Activated T-cell treated with anti-CD3 and anti-CD28 coated beads, Interleukin-2, amount 50 U/mL, for 72 hours (primary cell): Measurements from ENCODE around the gene ACAA2. TPM values are rescaled to one million over a fixed set of nuclear protein-coding genes. Genes with fewer than 3 reads are reported as not detected.
"Not testable (repeated sequence)": the region's sequence is repeated elsewhere in the genome, so short reads cannot be mapped to it uniquely, and the experiment has no call there.

Experiments
- ATAC-seq, 2 donors: fragments of 150-1000 bp; cut with Tn5 transposase; replicated peaks in 1 of 2; 2 replicates each; pipeline ENCODE4 v1.10.0; 2021; ENCODE audit warnings: moderate library complexity in 2 of 2, mild to moderate bottlenecking in 1 of 2
- DNase-seq, 2 donors: peaks; one replicate each; pipeline ENCODE4 v3.0.0; 2021 to 2022; ENCODE audit warnings: mixed read lengths in 1 of 2
- H3K27ac Mint-ChIP-seq: one replicate; pipeline ENCODE4 v1.8.0; 2022; ENCODE audit warnings: mild to moderate bottlenecking, moderate library complexity, mixed read lengths
- H3K27me3 Mint-ChIP-seq: one replicate; pipeline ENCODE4 v1.8.0; 2022; ENCODE audit warnings: low read depth, mixed read lengths
- H3K36me3 Mint-ChIP-seq, 2 donors: one replicate each; pipeline ENCODE4 v1.8.0; 2022; ENCODE audit warnings: mixed read lengths in 2 of 2, mild to moderate bottlenecking in 1 of 2; ENCODE audit not compliant: insufficient read depth in 2 of 2
- H3K4me1 Mint-ChIP-seq: one replicate; pipeline ENCODE4 v1.8.0; 2022; ENCODE audit warnings: low read depth, mixed read lengths
- H3K4me3 Mint-ChIP-seq, 2 donors: one replicate each; pipeline ENCODE4 v1.8.0; 2022; ENCODE audit warnings: mild to moderate bottlenecking in 2 of 2, mixed read lengths in 2 of 2, moderate library complexity in 2 of 2
- H3K9me3 Mint-ChIP-seq, 2 donors: one replicate each; pipeline ENCODE4 v1.8.0; 2022; ENCODE audit warnings: mixed read lengths in 2 of 2
- total RNA-seq, 2 donors: library from RNA; stranded (reverse); gene quantifications; one replicate each; pipeline ENCODE4 v1.2.3, GENCODE V29; 2022

ACAA2 gene
- total RNA-seq, 2 donors from 2014 or later: 79.0 to 84.1 TPM

GRCh38 chr18:49839012-49839411, 25.7 kb upstream of the ACAA2 start:
- Mint-ChIP-seq H3K4me3 (no peak overlapping the region), H3K4me1 (no peaks in the 10 kb centered on the region), H3K36me3 (no peaks in the 10 kb centered on the region), H3K27ac (no peak overlapping the region), H3K9me3 (no peaks in the 10 kb centered on the region), H3K27me3 (no peaks in the 10 kb centered on the region)
- ATAC-seq: no peak
- DNase-seq: no peak

GRCh38 chr18:49838381-49838780, 25.0 kb upstream of the ACAA2 start:
- Mint-ChIP-seq H3K27me3 (no peaks in the 10 kb centered on the region), H3K9me3 (no peaks in the 10 kb centered on the region), H3K36me3 (no peaks in the 10 kb centered on the region), H3K27ac (no peak overlapping the region), H3K4me1 (no peaks in the 10 kb centered on the region), H3K4me3 (no peak overlapping the region)
- ATAC-seq: no peak
- DNase-seq: no peak

- no peaks in the 10 kb centered on the region for H3K27me3 Mint-ChIP-seq
- no peaks in the 10 kb centered on the region for H3K36me3 Mint-ChIP-seq
- H3K9me3 Mint-ChIP-seq: no peaks in the 10 kb centered on the region
- no peak for ATAC-seq
- no peak for DNase-seq
- no peak overlapping the region for H3K4me3 Mint-ChIP-seq
- H3K4me1 Mint-ChIP-seq: no peaks in the 10 kb centered on the region
- no peak overlapping the region for H3K27ac Mint-ChIP-seq
These were observed 24.6 kb upstream of the ACAA2 start for GRCh38 chr18:49837889-49838288.

GRCh38 chr18:49837316-49837835, 24.0 kb upstream of the ACAA2 start:
- not testable (repeated sequence) for ATAC-seq, H3K36me3 Mint-ChIP-seq, H3K9me3 Mint-ChIP-seq, H3K4me3 Mint-ChIP-seq, H3K4me1 Mint-ChIP-seq, H3K27me3 Mint-ChIP-seq, H3K27ac Mint-ChIP-seq, DNase-seq

GRCh38 chr18:49835405-49835804, 22.1 kb upstream of the ACAA2 start:
- no peak overlapping the region for H3K4me3 Mint-ChIP-seq
- H3K27ac Mint-ChIP-seq: no peak overlapping the region
- H3K4me1 Mint-ChIP-seq: no peaks in the 10 kb centered on the region
- no peaks in the 10 kb centered on the region for H3K9me3 Mint-ChIP-seq
- DNase-seq (no peak), ATAC-seq (no peak)
- H3K36me3 Mint-ChIP-seq: no peaks in the 10 kb centered on the region
- no peaks in the 10 kb centered on the region for H3K27me3 Mint-ChIP-seq

GRCh38 chr18:49834258-49834657, 20.9 kb upstream of the ACAA2 start:
- no peak for DNase-seq
- H3K27me3 Mint-ChIP-seq: no peaks in the 10 kb centered on the region
- no peaks in the 10 kb centered on the region for H3K9me3 Mint-ChIP-seq
- H3K36me3 Mint-ChIP-seq: no peaks in the 10 kb centered on the region
- H3K4me3 Mint-ChIP-seq: no peak overlapping the region
- no peak overlapping the region for H3K27ac Mint-ChIP-seq
- no peaks in the 10 kb centered on the region for H3K4me1 Mint-ChIP-seq
- no peak for ATAC-seq

GRCh38 chr18:49833814-49834213, 20.5 kb upstream of the ACAA2 start:
- ATAC-seq (no peak), DNase-seq (no peak)
- Mint-ChIP-seq H3K36me3 (no peaks in the 10 kb centered on the region), H3K27ac (no peak overlapping the region), H3K4me1 (no peaks in the 10 kb centered on the region), H3K9me3 (no peaks in the 10 kb centered on the region), H3K27me3 (no peaks in the 10 kb centered on the region), H3K4me3 (no peak overlapping the region)

- Mint-ChIP-seq H3K27me3 (peaks cover 6% of the 10 kb centered on the region), H3K27ac (no peak overlapping the region), H3K4me3 (no peak overlapping the region), H3K9me3 (peaks cover 3 to 5% of the 10 kb centered on the region in 2 donors), H3K36me3 (peaks cover 5% of the 10 kb centered on the region in 2 donors), H3K4me1 (no peaks in the 10 kb centered on the region)
- no peak for DNase-seq
- ATAC-seq: no peak
These were observed 18.9 kb upstream of the ACAA2 start for GRCh38 chr18:49832221-49832647.

- Mint-ChIP-seq H3K27ac (no peak overlapping the region), H3K4me1 (no peaks in the 10 kb centered on the region), H3K36me3 (peaks cover 5 to 6% of the 10 kb centered on the region in 2 donors), H3K9me3 (peaks cover 3 to 5% of the 10 kb centered on the region in 2 donors), H3K4me3 (no peak overlapping the region), H3K27me3 (peaks cover 6% of the 10 kb centered on the region)
- DNase-seq: no peak
- no peak for ATAC-seq
These were observed 14.7 kb upstream of the ACAA2 start for GRCh38 chr18:49827996-49828395.

- DNase-seq (peak; percentile 56), ATAC-seq (peak; percentile 82 to 85)
- Mint-ChIP-seq H3K9me3 (no peaks in the 10 kb centered on the region), H3K4me1 (peaks cover 59% of the 10 kb centered on the region), H3K27me3 (no peaks in the 10 kb centered on the region), H3K27ac (peak overlapping the region; percentile 94), H3K36me3 (peaks cover 3 to 6% of the 10 kb centered on the region in 2 donors), H3K4me3 (peak overlapping the region; percentile 51 to 84)
These were observed 6.7 kb upstream of the ACAA2 start for GRCh38 chr18:49819823-49820671.

- H3K4me3 Mint-ChIP-seq: peak overlapping the region; percentile 51 to 84
- H3K4me1 Mint-ChIP-seq: peaks cover 68% of the 10 kb centered on the region
- no peak for ATAC-seq
- H3K36me3 Mint-ChIP-seq: peaks cover 3 to 6% of the 10 kb centered on the region in 2 donors
- no peak for DNase-seq
- no peaks in the 10 kb centered on the region for H3K9me3 Mint-ChIP-seq
- no peaks in the 10 kb centered on the region for H3K27me3 Mint-ChIP-seq
- H3K27ac Mint-ChIP-seq: peak overlapping the region; percentile 94
These were observed 5.8 kb upstream of the ACAA2 start for GRCh38 chr18:49819071-49819662.

GRCh38 chr18:49817947-49818346, 4.6 kb upstream of the ACAA2 start:
- Mint-ChIP-seq H3K4me3 (peak overlapping the region in 1 of 2 donors; percentile 42), H3K36me3 (peaks cover 3 to 7% of the 10 kb centered on the region in 2 donors), H3K9me3 (no peaks in the 10 kb centered on the region), H3K4me1 (peaks cover 68% of the 10 kb centered on the region), H3K27me3 (no peaks in the 10 kb centered on the region), H3K27ac (no peak overlapping the region)
- no peak for ATAC-seq
- no peak for DNase-seq

- Mint-ChIP-seq H3K27me3 (no peaks in the 10 kb centered on the region), H3K4me1 (peaks cover 73% of the 10 kb centered on the region), H3K27ac (peak overlapping the region; percentile 55), H3K4me3 (peak overlapping the region in 1 of 2 donors; percentile 97), H3K36me3 (peaks cover 3 to 7% of the 10 kb centered on the region in 2 donors), H3K9me3 (no peaks in the 10 kb centered on the region)
- ATAC-seq (no peak), DNase-seq (no peak)
These were observed 2.6 kb upstream of the ACAA2 start for GRCh38 chr18:49815927-49816326.
